Measurements from ENCODE around the gene XPR1.

- TF ChIP-seq, protein P1, sequence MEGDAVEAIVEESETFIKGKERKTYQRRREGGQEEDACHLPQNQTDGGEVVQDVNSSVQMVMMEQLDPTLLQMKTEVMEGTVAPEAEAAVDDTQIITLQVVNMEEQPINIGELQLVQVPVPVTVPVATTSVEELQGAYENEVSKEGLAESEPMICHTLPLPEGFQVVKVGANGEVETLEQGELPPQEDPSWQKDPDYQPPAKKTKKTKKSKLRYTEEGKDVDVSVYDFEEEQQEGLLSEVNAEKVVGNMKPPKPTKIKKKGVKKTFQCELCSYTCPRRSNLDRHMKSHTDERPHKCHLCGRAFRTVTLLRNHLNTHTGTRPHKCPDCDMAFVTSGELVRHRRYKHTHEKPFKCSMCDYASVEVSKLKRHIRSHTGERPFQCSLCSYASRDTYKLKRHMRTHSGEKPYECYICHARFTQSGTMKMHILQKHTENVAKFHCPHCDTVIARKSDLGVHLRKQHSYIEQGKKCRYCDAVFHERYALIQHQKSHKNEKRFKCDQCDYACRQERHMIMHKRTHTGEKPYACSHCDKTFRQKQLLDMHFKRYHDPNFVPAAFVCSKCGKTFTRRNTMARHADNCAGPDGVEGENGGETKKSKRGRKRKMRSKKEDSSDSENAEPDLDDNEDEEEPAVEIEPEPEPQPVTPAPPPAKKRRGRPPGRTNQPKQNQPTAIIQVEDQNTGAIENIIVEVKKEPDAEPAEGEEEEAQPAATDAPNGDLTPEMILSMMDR (IDR thresholded peaks at IDR 0.05; ENCODE audit: insufficient read depth, low read length, poor library complexity, severe bottlenecking) = no peak
- TF ChIP-seq EZH2phosphoT487 (conservative IDR thresholded peaks at IDR 0.05; ENCODE audit: low read length) = no peak
Measured at GRCh38 chr1:180609643-180610555, 21.9 kb upstream of the XPR1 start.
